GM12878 (cell line): Measurements from ENCODE around the gene FREM2. TPM values are rescaled to one million over a fixed set of nuclear protein-coding genes. Genes with fewer than 3 reads are reported as not detected.

Experiments used
- ATAC-seq: fragments of 200-7000 bp; cut with Tn5 transposase; 3 replicates; pipeline ENCODE4 v1.9.1; 2020; ENCODE audit warnings: mild to moderate bottlenecking, moderate library complexity
- BruUV-seq: library from RNA; stranded (reverse); fragments of 400-500 nt; replicated peaks from 2 replicates; lab custom pipeline; 2021; lab: Mats Ljungman, UMichigan
- CTCF ChIA-PET: fragments of 300-600 bp; sonication (Branson Sonifier 250); formaldehyde crosslinking; extraction: SDS; loops from one replicate; lab custom pipeline; 2021; ENCODE audit warnings: inconsistent platforms; lab: Yijun Ruan, JAX
- POLR2A ChIA-PET: fragments of 350-600 bp; formaldehyde crosslinking; extraction: SDS; loops from one replicate; lab custom pipeline; 2021; ENCODE audit warnings: inconsistent platforms; lab: Charles Lee
- RAD21 ChIA-PET: fragments of 300-600 bp; sonication (Branson Sonifier 250); formaldehyde crosslinking; loops from one replicate; lab custom pipeline; 2023; ENCODE audit warnings: antibody characterized with exemption; ENCODE audit not compliant: unreplicated experiment; lab: Charles Lee
- SMC1A ChIA-PET: fragments of 300-600 bp; sonication (Branson Sonifier 250); formaldehyde crosslinking; loops from one replicate; lab custom pipeline; 2023; ENCODE audit not compliant: unreplicated experiment, uncharacterized antibody; lab: Charles Lee
- DNase-seq: peaks from one replicate; pipeline ENCODE4 v3.0.0-alpha.2; 2011; ENCODE audit warnings: low read depth, low spot score
- FAIRE-seq: peaks from 3 replicates; lab custom pipeline; 2011; peaks lifted over from hg19 to GRCh38; lab: Jason Lieb, UNC
- H2AFZ ChIP-seq: 2 replicates; pipeline ENCODE4 v1.6.0; 2011; ENCODE audit warnings: low read depth, low read length, control low read depth; ENCODE audit not compliant: control insufficient read depth
- H3K27ac ChIP-seq: 2 replicates; pipeline ENCODE4 v1.5.1; 2011; ENCODE audit warnings: control low read depth; ENCODE audit not compliant: control insufficient read depth, insufficient read depth
- H3K27me3 ChIP-seq, 2 experiments: replicated peaks in 1 of 2; 2 replicates each; pipeline versions ENCODE4 v1.6.0 to v1.6.1; 2011; ENCODE audit warnings: low read length in 1 of 2; ENCODE audit not compliant: control insufficient read depth in 2 of 2, insufficient read depth in 2 of 2
- H3K36me3 ChIP-seq, 2 experiments: 2 replicates each; pipeline ENCODE4 v1.5.1; 2011; ENCODE audit warnings: low read length in 1 of 2; ENCODE audit not compliant: control insufficient read depth in 2 of 2, insufficient read depth in 2 of 2
- H3K4me1 ChIP-seq: 2 replicates; pipeline ENCODE4 v1.6.1; 2011; ENCODE audit warnings: mild to moderate bottlenecking, low read length, moderate library complexity, mixed read lengths; ENCODE audit not compliant: control insufficient read depth, insufficient read depth
- H3K4me2 ChIP-seq: 2 replicates; pipeline ENCODE4 v1.6.0; 2011; ENCODE audit warnings: control low read depth; ENCODE audit not compliant: control insufficient read depth, insufficient read depth
- H3K4me3 ChIP-seq: fragments of 200-600 bp; sonication (generic); 2 replicates; pipeline ENCODE4 v1.5.1; 2016
- H3K79me2 ChIP-seq: 2 replicates; pipeline ENCODE4 v1.6.0; 2011; ENCODE audit warnings: low read length; ENCODE audit not compliant: control insufficient read depth, insufficient read depth
- H3K9ac ChIP-seq: 2 replicates; pipeline ENCODE4 v1.8.0; 2011; ENCODE audit warnings: low read length, control low read depth, mixed read lengths; ENCODE audit not compliant: control insufficient read depth, insufficient read depth
- H3K9me3 ChIP-seq: replicated peaks from 3 replicates; pipeline ENCODE4 v1.5.1; 2011; ENCODE audit warnings: mild to moderate bottlenecking, low read length; ENCODE audit not compliant: control insufficient read depth, insufficient read depth
- H4K20me1 ChIP-seq: 2 replicates; pipeline ENCODE4 v1.6.0; 2011; ENCODE audit not compliant: control insufficient read depth, insufficient read depth
- BACH1 ChIP-seq: fragments of 450-650 bp; IDR thresholded peaks from 2 replicates; pipeline ENCODE4 v1.6.1; 2017; ENCODE audit warnings: mild to moderate bottlenecking, borderline replicate concordance
- CHD2 ChIP-seq: IDR thresholded peaks from 2 replicates; pipeline ENCODE4 v1.6.1; 2011; ENCODE audit warnings: low read depth, low read length, improper control_type of control experiment, borderline replicate concordance
- IKZF2 ChIP-seq, 2 experiments: fragments of 450-650 bp; IDR thresholded peaks; 2 replicates each; pipeline ENCODE4 v1.6.1; 2017; ENCODE audit warnings: mild to moderate bottlenecking in 2 of 2, moderate library complexity in 2 of 2
- MEF2B ChIP-seq: fragments of 450-650 bp; IDR thresholded peaks from 2 replicates; pipeline ENCODE4 v1.6.1; 2018; ENCODE audit warnings: mild to moderate bottlenecking, moderate library complexity; ENCODE audit not compliant: partially characterized antibody, poor library complexity, severe bottlenecking
- RAD21 ChIP-seq: IDR thresholded peaks from 2 replicates; pipeline ENCODE4 v1.6.1; 2011; ENCODE audit warnings: mild to moderate bottlenecking, low read depth, low read length, moderate library complexity; ENCODE audit not compliant: insufficient read depth
- RUNX3 ChIP-seq: IDR thresholded peaks from 2 replicates; pipeline ENCODE4 v1.6.1; 2012; ENCODE audit warnings: low read length, inconsistent platforms
- SIX5 ChIP-seq: IDR thresholded peaks from 2 replicates; pipeline ENCODE4 v1.6.1; 2011; ENCODE audit warnings: mild to moderate bottlenecking, low read depth, low read length, moderate library complexity; ENCODE audit not compliant: severe bottlenecking
- SP1 ChIP-seq: IDR thresholded peaks from one replicate; pipeline ENCODE4 v1.6.1; 2011; ENCODE audit warnings: low read depth, low read length
- SPI1 ChIP-seq: IDR thresholded peaks from 2 replicates; pipeline ENCODE4 v1.6.1; 2011; ENCODE audit warnings: low read depth, mild to moderate bottlenecking, low read length, moderate library complexity, borderline replicate concordance; ENCODE audit not compliant: insufficient read depth
- STAT1 ChIP-seq: fragments of 450-650 bp; conservative IDR thresholded peaks from 2 replicates; pipeline ENCODE4 v1.6.1; 2014; ENCODE audit warnings: antibody characterized with exemption, mild to moderate bottlenecking
- WGBS: methylation state at CpG from one replicate; pipeline ENCODE4 v1.1.6; 2016; ENCODE audit warnings: low lambda C conversion rate; ENCODE audit not compliant: insufficient replicate concordance, insufficient coverage; ENCODE audit errors: missing lambda C conversion rate; 5-methylcytosine and 5-hydroxymethylcytosine counted together
- in situ Hi-C: fragments of 300-500 bp; cut with MboI; formaldehyde crosslinking; loops from 9 replicates; pipeline ENCODE4 v1.14.3; 2018; ENCODE audit warnings: mixed read lengths
- intact Hi-C: fragments of 100-400 bp; cut with micrococcal nuclease; formaldehyde crosslinking; loops from one replicate; pipeline ENCODE4 v1.14.2; 2022; ENCODE audit not compliant: unreplicated experiment
- polyA plus RNA-seq, 11 experiments: library from polyadenylated mRNA; depleted of rRNA in 4 of 11; unstranded in 6 of 11; stranded (reverse) in 5 of 11; fragments of >200 nt; fragmentation: Nextera tagmentation in 4 of 11; fragmentation: Illumina TruSeq in 1 of 11; extraction: Ambion mirVana in 4 of 11; extraction: Trizol in 1 of 11; gene quantifications; 1 replicate in 1 of 11; 2 replicates in 10 of 11; pipeline versions ENCODE4 v1.2.1 to v1.2.3, GENCODE V29; 2011 to 2016; ENCODE audit warnings: inconsistent platforms in 2 of 11, missing spikeins in 2 of 11, low read depth in 1 of 11
- total RNA-seq, 4 experiments: library from RNA; depleted of rRNA in 3 of 4; stranded (reverse); fragments of >200 nt in 3 of 4; fragmentation: Illumina TruSeq in 1 of 4; extraction: Trizol in 1 of 4; gene quantifications; 2 replicates each; pipeline versions ENCODE4 v1.2.1 to v1.2.3, GENCODE V29; 2013 to 2021
- TF ChIP-seq, protein P1 (sequence below): fragments of 450-650 bp; IDR thresholded peaks from 2 replicates; pipeline ENCODE4 v1.6.1; 2017; ENCODE audit warnings: mild to moderate bottlenecking, low read depth, inconsistent platforms; ENCODE audit not compliant: poor library complexity, severe bottlenecking
- TF ChIP-seq, protein P2 (sequence below): IDR thresholded peaks from 2 replicates; pipeline ENCODE4 v1.6.1; 2011; ENCODE audit warnings: borderline replicate concordance, low read depth, mild to moderate bottlenecking, moderate library complexity, mixed read lengths, low read length; ENCODE audit not compliant: insufficient read depth; ENCODE audit errors: extremely low read length
- TF ChIP-seq, protein P3 (sequence below): fragments of 450-650 bp; formaldehyde crosslinking; IDR thresholded peaks from 2 replicates; pipeline ENCODE4 v1.4.0; 2022; ENCODE audit warnings: mild to moderate bottlenecking, moderate library complexity

The FREM2 gene
- total and polyA plus RNA-seq, 10 of the 15 experiments (the other 5 are each of a cell fraction or from before 2014, with no cell fraction given): 0.02 to 0.12 (median 0.05) TPM; not detected in 2

DNA sequence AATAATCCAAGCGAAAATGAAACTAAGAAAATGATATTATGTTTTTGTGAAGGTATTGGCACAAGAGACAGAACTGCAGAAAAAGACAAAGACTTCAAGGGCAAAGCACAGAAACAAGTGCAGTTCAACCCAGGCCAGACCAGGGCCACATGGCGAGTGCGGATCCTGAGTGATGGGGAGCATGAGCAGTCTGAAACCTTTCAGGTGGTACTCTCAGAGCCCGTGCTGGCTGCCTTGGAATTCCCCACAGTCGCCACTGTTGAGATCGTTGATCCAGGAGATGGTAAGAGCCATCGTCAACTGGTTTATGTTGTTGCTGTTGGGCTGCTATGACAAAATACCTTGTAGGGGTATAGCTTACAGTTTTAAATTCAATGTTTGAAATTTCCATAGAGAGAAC is 82.6 kb downstream of the FREM2 start (continued):
- TF ChIP-seq, protein P1, sequence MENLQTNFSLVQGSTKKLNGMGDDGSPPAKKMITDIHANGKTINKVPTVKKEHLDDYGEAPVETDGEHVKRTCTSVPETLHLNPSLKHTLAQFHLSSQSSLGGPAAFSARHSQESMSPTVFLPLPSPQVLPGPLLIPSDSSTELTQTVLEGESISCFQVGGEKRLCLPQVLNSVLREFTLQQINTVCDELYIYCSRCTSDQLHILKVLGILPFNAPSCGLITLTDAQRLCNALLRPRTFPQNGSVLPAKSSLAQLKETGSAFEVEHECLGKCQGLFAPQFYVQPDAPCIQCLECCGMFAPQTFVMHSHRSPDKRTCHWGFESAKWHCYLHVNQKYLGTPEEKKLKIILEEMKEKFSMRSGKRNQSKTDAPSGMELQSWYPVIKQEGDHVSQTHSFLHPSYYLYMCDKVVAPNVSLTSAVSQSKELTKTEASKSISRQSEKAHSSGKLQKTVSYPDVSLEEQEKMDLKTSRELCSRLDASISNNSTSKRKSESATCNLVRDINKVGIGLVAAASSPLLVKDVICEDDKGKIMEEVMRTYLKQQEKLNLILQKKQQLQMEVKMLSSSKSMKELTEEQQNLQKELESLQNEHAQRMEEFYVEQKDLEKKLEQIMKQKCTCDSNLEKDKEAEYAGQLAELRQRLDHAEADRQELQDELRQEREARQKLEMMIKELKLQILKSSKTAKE: no peak
- TF ChIP-seq, protein P2, sequence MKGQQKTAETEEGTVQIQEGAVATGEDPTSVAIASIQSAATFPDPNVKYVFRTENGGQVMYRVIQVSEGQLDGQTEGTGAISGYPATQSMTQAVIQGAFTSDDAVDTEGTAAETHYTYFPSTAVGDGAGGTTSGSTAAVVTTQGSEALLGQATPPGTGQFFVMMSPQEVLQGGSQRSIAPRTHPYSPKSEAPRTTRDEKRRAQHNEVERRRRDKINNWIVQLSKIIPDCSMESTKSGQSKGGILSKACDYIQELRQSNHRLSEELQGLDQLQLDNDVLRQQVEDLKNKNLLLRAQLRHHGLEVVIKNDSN: no peak
- TF ChIP-seq SP1 (no peak), BACH1 (no peak)

DNA sequence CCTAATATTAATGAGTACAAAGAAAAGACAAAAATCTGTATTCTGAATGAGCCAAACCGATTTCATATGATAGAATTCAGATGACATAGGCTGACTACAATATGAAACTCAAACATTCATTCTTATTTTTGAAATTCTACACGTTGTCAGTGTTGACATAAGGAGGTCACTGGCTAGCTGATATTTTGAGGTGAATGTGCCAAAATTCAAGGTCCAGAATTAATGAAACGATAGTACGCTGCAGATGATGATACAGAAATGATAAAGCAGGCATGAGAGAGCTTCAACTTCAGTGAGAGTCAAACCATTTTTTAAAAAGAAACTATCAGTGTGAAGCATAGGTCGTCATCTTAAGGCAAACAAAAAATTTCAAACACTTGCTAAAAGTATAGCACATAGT is 88.2 kb downstream of the FREM2 start:
- CTCF ChIA-PET: interaction anchor here (0.5 to 0.8 kb wide), 2 partner anchors 18 to 436 kb away, joined by 3 read pairs; no protein-coding TSS in a partner anchor
- FAIRE-seq: no peak
- Histone ChIP-seq H2AFZ (no peak overlapping the region), H3K4me1 (no peaks in the 10 kb centered on the region), H4K20me1 (no peaks in the 10 kb centered on the region), H3K27me3 (no peaks in the 10 kb centered on the region), H3K27ac (no peak overlapping the region), H3K4me3 (no peak overlapping the region), H3K9me3 (no peaks in the 10 kb centered on the region), H3K79me2 (no peaks in the 10 kb centered on the region), H3K4me2 (no peak overlapping the region), H3K36me3 (no peaks in the 10 kb centered on the region), H3K9ac (no peak overlapping the region)
- RAD21 ChIA-PET: no interaction called here
- BruUV-seq: no TSS peak
- in situ Hi-C loops (no loop called here), intact Hi-C loops (no loop called here)
- SMC1A ChIA-PET: interaction anchor here (0.6 to 1.2 kb wide), 2 partner anchors 86 to 1301 kb away, joined by 3 read pairs; no protein-coding TSS in a partner anchor
- ATAC-seq: no peak
- TF ChIP-seq, protein P3, sequence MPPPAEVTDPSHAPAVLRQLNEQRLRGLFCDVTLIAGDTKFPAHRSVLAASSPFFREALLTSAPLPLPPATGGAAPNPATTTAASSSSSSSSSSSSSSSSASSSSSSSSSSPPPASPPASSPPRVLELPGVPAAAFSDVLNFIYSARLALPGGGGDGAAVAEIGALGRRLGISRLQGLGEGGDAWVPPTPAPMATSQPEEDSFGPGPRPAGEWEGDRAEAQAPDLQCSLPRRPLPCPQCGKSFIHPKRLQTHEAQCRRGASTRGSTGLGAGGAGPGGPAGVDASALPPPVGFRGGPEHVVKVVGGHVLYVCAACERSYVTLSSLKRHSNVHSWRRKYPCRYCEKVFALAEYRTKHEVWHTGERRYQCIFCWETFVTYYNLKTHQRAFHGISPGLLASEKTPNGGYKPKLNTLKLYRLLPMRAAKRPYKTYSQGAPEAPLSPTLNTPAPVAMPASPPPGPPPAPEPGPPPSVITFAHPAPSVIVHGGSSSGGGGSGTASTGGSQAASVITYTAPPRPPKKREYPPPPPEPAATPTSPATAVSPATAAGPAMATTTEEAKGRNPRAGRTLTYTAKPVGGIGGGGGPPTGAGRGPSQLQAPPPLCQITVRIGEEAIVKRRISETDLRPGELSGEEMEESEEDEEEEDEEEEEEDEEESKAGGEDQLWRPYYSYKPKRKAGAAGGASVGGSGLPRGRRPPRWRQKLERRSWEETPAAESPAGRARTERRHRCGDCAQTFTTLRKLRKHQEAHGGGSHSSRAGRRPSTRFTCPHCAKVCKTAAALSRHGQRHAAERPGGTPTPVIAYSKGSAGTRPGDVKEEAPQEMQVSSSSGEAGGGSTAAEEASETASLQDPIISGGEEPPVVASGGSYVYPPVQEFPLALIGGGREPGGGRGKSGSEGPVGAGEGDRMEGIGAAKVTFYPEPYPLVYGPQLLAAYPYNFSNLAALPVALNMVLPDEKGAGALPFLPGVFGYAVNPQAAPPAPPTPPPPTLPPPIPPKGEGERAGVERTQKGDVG (CRISPR knock-in tag): no peak
- TF ChIP-seq IKZF2 (IDR thresholded peaks at IDR 0.05): no peak
- no peak for TF ChIP-seq SPI1
- TF ChIP-seq RUNX3: no peak
- TF ChIP-seq MEF2B: no peak
- TF ChIP-seq SIX5: no peak
- no peak for TF ChIP-seq RAD21
- no peak for TF ChIP-seq STAT1
- TF ChIP-seq CHD2: no peak
- POLR2A ChIA-PET: no interaction called here
- WGBS: under 1% methylated on average over 5 of the region's 5 CpGs
- DNase-seq: no peak
